Trophoblast cell (in vitro differentiated cells and primary cell): Measurements from ENCODE around the gene ACIN1.

Source experiments
- DNase-seq, 2 donors: peaks; one replicate each; pipeline ENCODE4 v3.0.0-alpha.2; 2016
- H2AFZ ChIP-seq: 2 replicates; pipeline ENCODE4 v1.6.1; 2013; ENCODE audit warnings: low read length, moderate library complexity, mild to moderate bottlenecking; ENCODE audit not compliant: insufficient read depth, poor library complexity
- H2AK5ac ChIP-seq: 2 replicates; pipeline ENCODE4 v1.6.1; 2013; ENCODE audit warnings: mild to moderate bottlenecking, low read length
- H2BK120ac ChIP-seq: 2 replicates; pipeline ENCODE4 v1.6.1; 2013; ENCODE audit warnings: low read length, mild to moderate bottlenecking, moderate library complexity; ENCODE audit not compliant: insufficient read depth, poor library complexity
- H2BK12ac ChIP-seq: 2 replicates; pipeline ENCODE4 v1.6.1; 2013; ENCODE audit warnings: mild to moderate bottlenecking, low read length, moderate library complexity
- H2BK5ac ChIP-seq: 2 replicates; pipeline ENCODE4 v1.6.1; 2013; ENCODE audit warnings: low read length, low read depth, moderate library complexity, mild to moderate bottlenecking; ENCODE audit not compliant: poor library complexity
- H3K14ac ChIP-seq: 2 replicates; pipeline ENCODE4 v1.6.1; 2013; ENCODE audit warnings: mild to moderate bottlenecking, low read length
- H3K18ac ChIP-seq: 2 replicates; pipeline ENCODE4 v1.6.1; 2013; ENCODE audit warnings: mild to moderate bottlenecking, low read length
- H3K23ac ChIP-seq: 2 replicates; pipeline ENCODE4 v1.6.1; 2013; ENCODE audit warnings: low read length
- H3K27ac ChIP-seq: 2 replicates; pipeline ENCODE4 v1.5.1; 2013; ENCODE audit warnings: low read depth, mild to moderate bottlenecking, inconsistent platforms, low read length, moderate library complexity
- H3K27me3 ChIP-seq: 2 replicates; pipeline ENCODE4 v1.6.1; 2013; ENCODE audit warnings: inconsistent platforms, mild to moderate bottlenecking, low read length, moderate library complexity; ENCODE audit not compliant: insufficient read depth
- H3K36me3 ChIP-seq, 2 experiments: 1 replicate in 1 of 2; 2 replicates in 1 of 2; pipeline ENCODE4 v1.6.1; 2013; ENCODE audit warnings: low read length in 2 of 2, mild to moderate bottlenecking in 2 of 2, moderate library complexity in 1 of 2; ENCODE audit not compliant: insufficient read depth in 2 of 2, control insufficient read depth in 1 of 2
- H3K4ac ChIP-seq: 2 replicates; pipeline ENCODE4 v1.6.1; 2013; ENCODE audit warnings: low read depth, mild to moderate bottlenecking, low read length, moderate library complexity
- H3K4me1 ChIP-seq, 2 experiments: 1 replicate in 1 of 2; 2 replicates in 1 of 2; pipeline ENCODE4 v1.6.1; 2013; ENCODE audit warnings: low read length in 2 of 2, mild to moderate bottlenecking in 2 of 2, moderate library complexity in 1 of 2; ENCODE audit not compliant: insufficient read depth in 2 of 2, control insufficient read depth in 1 of 2
- H3K4me2 ChIP-seq: 2 replicates; pipeline ENCODE4 v1.6.1; 2013; ENCODE audit warnings: inconsistent platforms, mild to moderate bottlenecking, low read length, moderate library complexity
- H3K4me3 ChIP-seq: 2 replicates; pipeline ENCODE4 v1.5.1; 2013; ENCODE audit warnings: mild to moderate bottlenecking, low read depth, low read length, inconsistent platforms
- H3K79me1 ChIP-seq: one replicate; pipeline ENCODE4 v1.6.1; 2013; ENCODE audit warnings: low read length
- H3K79me2 ChIP-seq: 2 replicates; pipeline ENCODE4 v1.6.1; 2013; ENCODE audit warnings: low read length, mild to moderate bottlenecking; ENCODE audit not compliant: control insufficient read depth, insufficient read depth, poor library complexity
- H3K9ac ChIP-seq: 2 replicates; pipeline ENCODE4 v1.6.1; 2013; ENCODE audit warnings: mild to moderate bottlenecking, low read length
- H3K9me3 ChIP-seq: 2 replicates; pipeline ENCODE4 v1.6.1; 2013; ENCODE audit warnings: low read depth, mild to moderate bottlenecking, control low read depth, inconsistent platforms, low read length; ENCODE audit not compliant: insufficient read depth
- H4K12ac ChIP-seq: 2 replicates; pipeline ENCODE4 v1.6.1; 2013; ENCODE audit warnings: low read depth, mild to moderate bottlenecking, low read length, moderate library complexity
- H4K8ac ChIP-seq: 2 replicates; pipeline ENCODE4 v1.6.1; 2013; ENCODE audit warnings: low read depth, mild to moderate bottlenecking, low read length, moderate library complexity
- H4K91ac ChIP-seq: one replicate; pipeline ENCODE4 v1.6.1; 2013; ENCODE audit warnings: low read depth, mild to moderate bottlenecking, low read length, moderate library complexity
- WGBS: extraction: QIAGEN DNeasy Blood & Tissue Kit; methylation state at CpG from one replicate; pipeline ENCODE4 v1.1.7; 2013; ENCODE audit warnings: missing lambda C conversion rate; ENCODE audit not compliant: insufficient read length, insufficient coverage; ENCODE audit errors: extremely low coverage; 5-methylcytosine and 5-hydroxymethylcytosine counted together

Gene ACIN1

DNA sequence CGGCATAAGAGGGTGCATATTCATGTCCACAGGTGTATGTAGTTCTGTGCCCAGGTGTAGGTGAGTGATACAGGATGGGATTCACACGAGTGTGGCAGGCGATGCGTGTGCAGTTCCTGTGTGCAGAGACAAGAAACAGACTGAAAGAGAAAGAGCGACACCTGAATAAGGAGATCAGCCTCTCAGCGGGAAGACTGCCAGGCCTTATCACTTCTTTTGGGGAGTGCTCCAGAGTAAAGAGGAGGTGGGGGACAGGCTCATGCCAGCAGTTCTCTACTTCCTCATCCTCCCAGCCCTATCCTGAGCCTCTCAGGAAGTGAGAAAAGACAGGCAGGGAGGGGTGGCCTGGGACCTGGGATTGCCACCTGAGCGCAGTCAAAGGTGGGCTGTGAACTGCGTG is 50.1 kb downstream of the ACIN1 start:
- H3K27me3 ChIP-seq: no peaks in the 10 kb centered on the region
- no peak overlapping the region for H3K27ac ChIP-seq
- H2AK5ac ChIP-seq: no peak overlapping the region
- no peak overlapping the region for H2AFZ ChIP-seq
- H3K79me2 ChIP-seq: no peaks in the 10 kb centered on the region
- no peak overlapping the region for H3K4me3 ChIP-seq
- peaks cover 23 to 28% of the 10 kb centered on the region in 2 experiments for H3K36me3 ChIP-seq
- H3K14ac ChIP-seq: no peak overlapping the region
- no peak overlapping the region for H3K18ac ChIP-seq
- no peak overlapping the region for H4K8ac ChIP-seq
- WGBS: no CpG with 5 or more reads among the region's 8 CpGs
- H3K23ac ChIP-seq: no peak overlapping the region
- no peak overlapping the region for H4K12ac ChIP-seq
- no peak overlapping the region for H2BK120ac ChIP-seq
- no peak overlapping the region for H2BK5ac ChIP-seq
- H3K4me2 ChIP-seq: no peak overlapping the region
- no peaks in the 10 kb centered on the region for H3K4me1 ChIP-seq
- H4K91ac ChIP-seq: no peak overlapping the region
- H3K9ac ChIP-seq: no peak overlapping the region
- DNase-seq: no peak
- no peaks in the 10 kb centered on the region for H3K9me3 ChIP-seq
- no peak overlapping the region for H2BK12ac ChIP-seq
- H3K4ac ChIP-seq: no peak overlapping the region
- H3K79me1 ChIP-seq: no peaks in the 10 kb centered on the region

DNA sequence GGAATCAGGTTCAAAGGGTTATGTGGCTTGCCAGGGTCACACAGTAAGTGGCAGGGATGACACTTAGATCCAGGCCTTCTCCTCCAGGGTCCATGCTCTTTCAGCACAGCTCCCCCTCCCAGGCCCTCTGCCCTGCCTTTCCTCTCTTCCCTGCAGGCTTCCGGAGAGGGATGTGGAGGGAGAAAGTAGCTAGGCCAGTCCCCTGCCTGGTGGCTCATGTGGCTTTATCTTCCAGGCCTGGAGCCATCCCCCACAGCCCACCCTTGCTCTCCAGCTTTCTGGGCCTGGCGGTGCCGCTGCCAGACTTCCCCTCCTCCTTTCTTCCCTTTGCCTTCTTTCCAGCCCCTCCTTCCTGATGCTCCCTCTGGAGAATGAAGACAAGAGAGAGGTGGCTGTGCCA is 51.2 kb downstream of the ACIN1 start:
- Histone ChIP-seq H2AK5ac (no peak overlapping the region), H4K12ac (no peak overlapping the region), H3K4ac (no peak overlapping the region), H3K4me3 (no peak overlapping the region), H2BK5ac (no peak overlapping the region), H3K36me3 (peaks cover 13 to 17% of the 10 kb centered on the region in 2 experiments), H2BK12ac (no peak overlapping the region), H3K79me2 (no peaks in the 10 kb centered on the region), H3K79me1 (no peaks in the 10 kb centered on the region), H3K18ac (no peak overlapping the region), H3K9ac (no peak overlapping the region), H3K4me2 (no peak overlapping the region), H3K4me1 (no peaks in the 10 kb centered on the region), H3K27me3 (no peaks in the 10 kb centered on the region), H2AFZ (no peak overlapping the region), H3K14ac (no peak overlapping the region), H3K27ac (no peak overlapping the region), H3K23ac (no peak overlapping the region), H4K91ac (no peak overlapping the region), H4K8ac (no peak overlapping the region), H3K9me3 (no peaks in the 10 kb centered on the region), H2BK120ac (no peak overlapping the region)
- DNase-seq: no peak
- WGBS: no CpG with 5 or more reads among the region's 3 CpGs

DNA sequence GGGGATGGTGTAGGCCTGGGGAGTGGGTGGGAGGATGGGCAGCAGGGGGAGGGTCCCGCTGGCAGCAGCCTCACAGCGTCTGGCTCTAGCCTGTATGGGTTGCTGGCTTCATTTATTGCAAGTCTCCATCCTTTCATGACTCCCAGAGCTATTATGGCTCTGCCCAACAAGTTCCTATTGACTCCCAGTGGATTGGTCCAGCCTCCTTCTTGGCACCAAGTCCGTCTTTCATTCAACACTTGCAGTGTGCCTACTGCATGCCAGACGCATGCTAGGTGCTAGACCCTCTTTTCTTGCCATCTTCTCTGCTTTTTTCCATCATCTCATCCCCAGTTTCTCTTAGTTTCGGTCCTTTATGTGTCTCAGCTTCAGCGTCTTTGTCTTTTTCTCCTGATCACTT is 51.8 kb downstream of the ACIN1 start:
- Histone ChIP-seq H3K9me3 (no peaks in the 10 kb centered on the region), H3K9ac (no peak overlapping the region), H4K12ac (no peak overlapping the region), H4K8ac (no peak overlapping the region), H3K79me1 (no peaks in the 10 kb centered on the region), H2AFZ (no peak overlapping the region), H4K91ac (no peak overlapping the region), H2BK120ac (no peak overlapping the region), H3K4me1 (no peaks in the 10 kb centered on the region), H3K4me3 (no peak overlapping the region), H2BK12ac (no peak overlapping the region), H2BK5ac (no peak overlapping the region), H3K27me3 (no peaks in the 10 kb centered on the region), H3K4ac (no peak overlapping the region), H3K18ac (no peak overlapping the region), H3K36me3 (peaks cover 9 to 11% of the 10 kb centered on the region in 2 experiments), H3K79me2 (no peaks in the 10 kb centered on the region), H3K4me2 (no peak overlapping the region), H3K27ac (no peak overlapping the region), H3K14ac (no peak overlapping the region), H2AK5ac (no peak overlapping the region), H3K23ac (no peak overlapping the region)
- no CpG with 5 or more reads among the region's 6 CpGs for WGBS
- DNase-seq: no peak

GRCh38 chr14:23042162-23042965 is 52.6 kb downstream of the ACIN1 start, which contains the start of gene PSMB11:
Gene PSMB11, plus strand, starts transcription at chr14:23042212. Its CDS starts 14 bp downstream, at chr14:23042226.
- no peak for DNase-seq
- Histone ChIP-seq H3K23ac (no peak within 1 kb of the TSS), H3K4me2 (no peak within 1 kb of the TSS), H3K4ac (no peak within 1 kb of the TSS), H2AFZ (no peak within 1 kb of the TSS), H3K9me3 (no peaks in the 10 kb centered on the region), H2AK5ac (no peak within 1 kb of the TSS), H3K4me1 (no peaks in the 10 kb centered on the region), H3K36me3 (peaks cover 3 to 4% of the 10 kb centered on the region in 2 experiments), H3K18ac (no peak within 1 kb of the TSS), H3K79me2 (no peaks in the 10 kb centered on the region), H2BK12ac (no peak within 1 kb of the TSS), H2BK120ac (no peak within 1 kb of the TSS), H2BK5ac (no peak within 1 kb of the TSS), H3K79me1 (no peaks in the 10 kb centered on the region), H4K91ac (no peak within 1 kb of the TSS), H4K12ac (no peak within 1 kb of the TSS), H3K14ac (no peak within 1 kb of the TSS), H3K9ac (no peak within 1 kb of the TSS), H3K27ac (no peak within 1 kb of the TSS), H4K8ac (no peak within 1 kb of the TSS), H3K4me3 (no peak within 1 kb of the TSS), H3K27me3 (no peaks in the 10 kb centered on the region)
- whole genome bisulfite sequencing: no CpG with 5 or more reads among the region's 36 CpGs
